HS-27A (cell line): Measurements from ENCODE around the gene CLSTN2.
A peak's percentile ranks its signal among the peaks of the same experiment; 100 is the strongest.
"Not testable (repeated sequence)": the region's sequence is repeated elsewhere in the genome, so short reads cannot be mapped to it uniquely, and the experiment has no call there.

Source experiments
- DNase-seq: peaks from one replicate; pipeline ENCODE4 v3.0.0-alpha.2; 2012; ENCODE audit warnings: low read depth, missing footprints

Gene CLSTN2

GRCh38 chr3:140384028-140384771 is 449.2 kb downstream of the CLSTN2 start:
- no peak for DNase-seq

GRCh38 chr3:140384876-140385275 is 449.9 kb downstream of the CLSTN2 start:
- no peak for DNase-seq

DNA sequence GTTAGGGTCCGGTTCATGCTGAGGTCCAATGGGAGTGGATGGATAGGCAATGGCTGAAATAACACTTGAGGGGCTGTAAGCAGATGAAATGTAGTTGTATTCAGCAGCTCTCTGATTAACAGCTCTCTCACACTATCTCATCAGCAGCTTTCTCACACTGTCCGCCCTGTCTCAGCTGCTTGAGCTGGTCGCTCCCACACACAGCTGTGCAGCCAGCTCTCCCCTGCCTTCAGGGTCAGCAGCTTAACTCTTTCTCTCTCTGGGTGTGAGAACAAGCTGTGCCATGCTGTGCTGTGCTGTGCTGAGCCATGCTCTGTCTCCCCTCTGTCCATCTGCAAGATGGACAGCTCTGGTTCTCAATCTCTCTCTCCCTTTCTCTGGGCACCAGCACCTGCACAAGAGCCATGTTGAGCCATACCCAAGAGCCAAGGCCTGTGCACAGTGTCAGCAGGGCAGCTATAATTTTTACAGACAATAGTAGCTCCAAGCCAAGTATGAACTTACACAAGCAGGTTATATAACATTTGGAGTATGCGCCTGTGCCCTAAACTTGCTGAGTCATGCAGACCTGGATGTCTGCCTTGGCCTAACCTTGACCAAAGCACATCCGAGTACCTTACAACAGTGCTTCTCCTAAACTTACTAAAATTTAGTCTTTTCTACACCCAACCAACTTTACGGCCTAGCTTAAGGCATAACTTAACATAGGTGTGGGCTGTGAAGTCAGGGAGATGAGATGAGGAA is 451.5 kb downstream of the CLSTN2 start:
- DNase-seq: no peak

GRCh38 chr3:140387244-140387643 is 452.3 kb downstream of the CLSTN2 start:
- DNase-seq: no peak

- no peak for DNase-seq
These were observed 453.4 kb downstream of the CLSTN2 start for GRCh38 chr3:140388202-140388922.

DNA sequence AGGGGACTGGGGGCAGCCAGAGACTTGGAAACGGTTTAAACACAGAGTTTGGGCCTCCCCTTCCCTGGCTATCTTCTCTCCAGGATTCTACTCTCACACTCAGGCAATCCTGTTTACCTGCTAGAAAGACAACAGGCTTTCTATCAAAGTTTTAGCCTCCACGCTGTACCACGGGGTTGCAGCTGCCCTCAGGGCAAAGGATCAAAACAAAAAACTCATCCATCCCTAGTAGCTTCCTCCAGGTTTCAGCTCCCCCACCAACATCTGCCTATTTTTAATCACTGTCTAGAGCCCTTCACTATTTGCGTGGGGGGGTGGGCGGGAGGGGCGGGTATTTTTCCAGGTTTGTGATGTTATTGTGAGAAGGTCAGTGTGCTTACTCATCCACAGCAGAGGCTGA is 456.1 kb downstream of the CLSTN2 start:
- DNase-seq: no peak

DNA sequence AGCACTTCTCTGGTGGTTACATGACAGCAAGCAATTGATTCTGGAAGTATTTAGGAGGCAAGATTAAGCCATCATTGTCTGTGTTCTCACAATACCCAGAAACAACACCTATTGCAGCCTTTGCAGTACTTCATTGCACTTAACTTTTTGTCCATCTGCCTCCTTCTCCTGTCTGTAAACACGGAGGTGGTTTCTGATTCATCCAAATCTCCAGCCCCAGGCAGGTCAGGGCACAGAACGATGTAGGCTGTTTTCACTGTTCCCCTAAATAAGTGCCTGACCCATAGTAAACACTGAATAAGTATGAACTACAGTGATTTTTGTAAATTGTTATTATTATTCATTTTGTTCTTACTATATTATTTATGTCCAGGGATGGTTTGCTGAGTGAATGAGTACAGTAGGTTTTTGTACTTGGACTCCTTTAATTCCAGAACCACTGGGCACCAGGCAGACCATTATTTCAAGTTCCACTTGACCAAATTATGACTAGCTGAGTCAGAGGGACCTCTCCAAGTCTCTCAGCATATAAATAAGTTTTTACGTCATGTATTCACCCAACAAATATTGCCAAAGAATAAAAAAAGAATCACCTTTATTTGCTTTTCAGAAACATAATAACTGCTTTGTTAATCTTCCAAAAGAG is 459.6 kb downstream of the CLSTN2 start:
- no peak for DNase-seq

DNA sequence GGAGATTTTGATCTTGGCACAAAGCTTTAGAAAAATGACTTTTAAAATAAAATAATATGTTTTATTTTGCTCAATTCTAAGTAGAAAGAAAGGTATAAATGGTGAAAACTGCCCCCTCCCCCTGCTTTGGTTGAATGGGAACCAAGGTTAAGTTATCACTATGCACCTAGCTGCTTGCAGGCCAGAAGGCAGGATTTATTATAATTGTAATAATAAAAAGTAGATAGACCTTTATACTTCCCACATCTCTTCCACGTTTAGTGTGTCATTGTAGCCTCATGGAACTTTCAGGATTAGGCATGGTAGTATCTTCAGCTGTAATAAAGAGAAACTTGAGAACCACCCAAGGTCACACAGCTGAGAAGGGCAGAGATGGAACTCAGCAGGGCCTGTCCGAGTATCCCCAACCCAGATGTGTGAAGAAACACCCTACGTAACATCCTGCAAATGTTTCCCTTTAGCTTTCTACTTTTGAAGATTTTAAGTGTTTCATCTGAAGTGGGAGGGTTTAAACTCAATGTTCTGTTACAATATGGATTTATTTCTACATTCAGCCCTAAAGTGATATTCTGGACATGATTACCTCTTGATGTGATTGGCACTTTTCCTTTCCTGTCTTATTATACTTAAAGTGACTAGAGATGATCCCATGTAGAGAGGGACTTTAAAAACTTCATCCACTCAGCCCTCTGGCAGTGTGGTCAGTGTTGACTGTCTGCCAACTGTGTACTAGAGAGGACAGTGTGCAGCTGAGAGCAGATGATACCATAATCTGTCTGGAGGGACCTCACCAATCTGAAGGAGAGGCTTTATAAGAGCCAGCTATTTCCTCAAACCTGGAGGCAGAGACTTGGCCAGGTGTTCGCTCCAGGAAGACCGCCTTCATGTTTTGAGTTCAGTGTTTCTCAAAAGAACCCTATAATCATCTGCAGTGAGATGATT is 460.4 kb downstream of the CLSTN2 start:
- DNase-seq: no peak

DNA sequence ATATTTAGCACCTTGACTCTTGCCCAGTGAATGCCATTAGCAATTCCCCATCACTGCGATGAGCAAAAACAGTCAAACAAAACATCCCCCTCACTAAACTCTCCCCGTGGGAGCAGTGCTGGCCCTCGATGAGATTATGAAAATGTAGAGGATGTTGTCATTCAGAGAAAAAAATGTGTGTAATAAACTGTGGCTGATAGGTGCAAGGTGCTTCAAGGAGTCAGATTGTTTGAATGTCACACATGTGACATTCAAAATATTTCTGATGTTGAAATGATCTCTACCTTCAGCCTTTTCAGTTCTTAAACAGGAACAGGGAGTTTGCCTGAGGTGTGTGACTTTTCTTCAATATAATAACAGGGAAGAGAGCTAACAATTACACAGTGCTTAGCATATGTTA is 461.1 kb downstream of the CLSTN2 start:
- no peak for DNase-seq

- DNase-seq: no peak
These were observed 462.9 kb downstream of the CLSTN2 start for GRCh38 chr3:140397847-140398246.

GRCh38 chr3:140398387-140398786 is 463.4 kb downstream of the CLSTN2 start:
- DNase-seq: no peak

DNA sequence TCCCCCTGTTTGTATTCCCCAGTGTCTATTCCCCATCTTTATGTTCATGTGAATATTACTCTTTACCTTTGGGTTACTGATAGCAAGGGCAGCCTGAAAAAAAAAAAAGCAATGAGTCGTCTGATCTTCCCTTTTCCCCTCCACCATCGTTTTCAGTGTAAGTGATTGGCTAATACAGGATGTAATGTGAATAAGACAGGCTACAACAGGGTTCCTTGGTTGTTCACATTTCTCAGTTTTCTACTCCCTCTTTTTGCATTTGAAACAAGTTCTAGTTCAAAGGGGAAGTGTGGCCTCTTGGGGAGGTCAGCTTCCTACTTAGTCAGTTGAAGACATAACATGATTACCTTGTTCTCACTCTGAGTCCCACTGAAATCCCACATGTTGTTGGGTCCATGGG is 464.9 kb downstream of the CLSTN2 start:
- DNase-seq: no peak

- DNase-seq: no peak
These were observed 468.1 kb downstream of the CLSTN2 start for GRCh38 chr3:140403079-140403478.

DNA sequence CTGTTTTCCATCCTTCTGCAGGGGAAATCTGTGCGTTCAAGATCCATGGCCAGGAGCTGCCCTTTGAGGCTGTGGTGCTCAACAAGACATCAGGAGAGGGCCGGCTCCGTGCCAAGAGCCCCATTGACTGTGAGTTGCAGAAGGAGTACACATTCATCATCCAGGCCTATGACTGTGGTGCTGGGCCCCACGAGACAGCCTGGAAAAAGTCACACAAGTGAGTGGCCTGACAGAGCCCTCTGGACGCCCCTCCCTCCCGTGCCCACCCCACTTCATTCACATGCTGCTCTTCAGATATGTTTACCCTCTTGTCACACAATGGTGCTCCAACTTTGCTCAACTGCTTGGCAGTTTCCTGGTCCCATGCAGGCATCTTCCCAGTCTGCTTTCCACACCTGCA is 468.6 kb downstream of the CLSTN2 start:
- DNase-seq: no peak

GRCh38 chr3:140406655-140407054 is 471.7 kb downstream of the CLSTN2 start:
- no peak for DNase-seq

DNA sequence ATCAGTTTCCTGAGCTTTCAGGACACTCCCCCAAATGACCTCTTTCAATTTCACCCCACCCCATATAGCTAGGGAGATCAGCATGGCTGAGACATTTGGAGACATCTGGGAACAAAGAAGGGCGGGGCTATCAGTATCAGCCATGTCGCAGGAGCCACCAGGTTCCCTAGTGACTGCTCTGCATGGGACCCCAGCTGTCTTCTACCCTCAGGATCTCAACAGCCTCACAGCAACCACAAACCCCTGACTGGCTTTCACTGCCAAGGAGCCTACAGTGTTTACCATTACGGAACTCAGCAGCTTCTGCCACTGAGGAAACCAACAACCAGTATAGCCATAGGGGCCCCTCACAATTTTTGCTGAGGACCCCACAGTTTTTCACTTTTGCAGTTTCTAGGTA is 473.3 kb downstream of the CLSTN2 start:
- DNase-seq: no peak

DNA sequence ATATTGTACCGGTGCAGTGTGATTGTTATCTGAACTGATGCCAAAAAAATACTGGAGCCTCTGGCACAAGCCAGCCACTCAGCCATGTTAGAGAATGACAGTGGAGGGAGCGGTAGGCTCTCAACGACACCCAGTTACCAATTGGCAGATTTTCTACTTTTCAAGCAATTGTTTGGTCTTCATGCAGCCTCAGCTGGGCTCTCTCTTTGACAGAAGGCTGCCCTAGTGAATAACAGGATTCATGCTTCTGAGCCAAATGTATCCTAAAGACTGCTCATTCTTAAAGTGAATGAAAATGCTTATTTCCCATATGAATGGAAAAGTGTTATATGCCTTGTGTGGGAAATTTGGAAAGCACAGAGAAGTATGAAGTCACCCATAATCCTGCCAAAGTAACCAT is 481.7 kb downstream of the CLSTN2 start:
- no peak for DNase-seq

- peak; percentile 38 for DNase-seq
These were observed 485.8 kb downstream of the CLSTN2 start for GRCh38 chr3:140420621-140421357.

- DNase-seq: no peak
These were observed 486.9 kb downstream of the CLSTN2 start for GRCh38 chr3:140421884-140422283.

GRCh38 chr3:140423146-140423545 is 488.2 kb downstream of the CLSTN2 start:
- DNase-seq: no peak

DNA sequence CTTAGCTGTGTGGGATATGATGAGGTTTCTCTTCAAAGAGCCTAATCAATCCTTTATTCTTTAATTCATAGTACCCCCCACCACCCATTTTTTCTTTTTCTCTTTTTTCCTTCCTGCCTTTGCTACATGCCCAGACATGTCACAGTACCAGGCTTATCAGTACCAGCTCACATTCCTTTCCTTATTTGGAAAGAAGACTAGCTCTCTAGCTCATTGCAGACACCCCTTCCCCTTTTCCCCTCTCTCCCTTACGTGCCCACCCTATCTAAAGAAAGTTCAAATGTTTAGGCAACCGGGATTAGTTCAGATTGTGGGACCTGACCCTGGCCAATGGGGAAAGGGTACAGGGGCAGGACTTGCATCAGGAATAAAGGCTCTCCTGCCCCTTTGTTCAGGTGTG is 488.6 kb downstream of the CLSTN2 start:
- not testable (repeated sequence) for DNase-seq
